Brain microvascular endothelial cell (primary cell): ENCODE measurements around the gene GRK3.
A peak's percentile ranks its signal among the peaks of the same experiment; 100 is the strongest.

Experiments used
- DNase-seq: peaks from one replicate; pipeline ENCODE4 v3.0.0-alpha.2; 2020
- H3K27ac ChIP-seq: fragments of 250-450 bp; sonication (Bioruptor Pico); 2 replicates; pipeline ENCODE4 v1.5.1; 2020; ENCODE audit warnings: mild to moderate bottlenecking, moderate library complexity
- H3K27me3 ChIP-seq: fragments of 250-450 bp; sonication (Bioruptor Pico); replicated peaks from 2 replicates; pipeline ENCODE4 v1.5.1; 2020; ENCODE audit warnings: mild to moderate bottlenecking
- H3K36me3 ChIP-seq: fragments of 250-450 bp; sonication (Bioruptor Pico); replicated peaks from 2 replicates; pipeline ENCODE4 v1.5.1; 2020; ENCODE audit warnings: mild to moderate bottlenecking
- H3K4me3 ChIP-seq: 2 replicates; pipeline ENCODE4 v1.5.1; 2011; ENCODE audit warnings: low read depth, mild to moderate bottlenecking, control low read depth, low read length, moderate library complexity
- in situ Hi-C: cut with HindIII; loops from 2 replicates; pipeline ENCODE4 v1.10.0; 2017; ENCODE audit warnings: low sequenced_read_pairs, low pct_ligation_motif_present
- TF ChIP-seq, protein P1 (sequence below): IDR thresholded peaks from 2 replicates; pipeline ENCODE4 v1.5.1; 2011; ENCODE audit warnings: low read depth, mild to moderate bottlenecking, moderate library complexity, low read length, control low read depth, inconsistent platforms; ENCODE audit errors: missing control alignments

Gene GRK3

DNA sequence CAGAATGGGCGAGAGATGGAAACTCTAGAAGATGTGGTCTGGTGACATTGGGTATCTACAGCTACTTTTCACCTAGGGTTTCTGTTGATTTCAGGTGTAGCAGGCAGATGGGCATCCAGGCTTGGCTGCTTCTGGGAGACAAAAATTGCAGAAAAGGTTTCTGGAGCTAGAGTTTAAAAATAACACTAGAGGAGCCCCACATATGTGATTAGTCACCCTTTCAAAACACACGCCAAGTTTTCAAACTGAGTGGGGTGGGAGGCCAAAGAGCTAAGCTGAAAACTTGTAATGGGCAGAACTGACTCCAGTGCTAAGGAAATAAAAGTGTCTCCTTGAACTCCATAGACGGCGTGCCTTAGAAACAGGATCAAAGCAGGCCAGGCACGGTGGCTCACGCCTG lies 80.8 kb downstream of the GRK3 start:
- TF ChIP-seq, protein P1, sequence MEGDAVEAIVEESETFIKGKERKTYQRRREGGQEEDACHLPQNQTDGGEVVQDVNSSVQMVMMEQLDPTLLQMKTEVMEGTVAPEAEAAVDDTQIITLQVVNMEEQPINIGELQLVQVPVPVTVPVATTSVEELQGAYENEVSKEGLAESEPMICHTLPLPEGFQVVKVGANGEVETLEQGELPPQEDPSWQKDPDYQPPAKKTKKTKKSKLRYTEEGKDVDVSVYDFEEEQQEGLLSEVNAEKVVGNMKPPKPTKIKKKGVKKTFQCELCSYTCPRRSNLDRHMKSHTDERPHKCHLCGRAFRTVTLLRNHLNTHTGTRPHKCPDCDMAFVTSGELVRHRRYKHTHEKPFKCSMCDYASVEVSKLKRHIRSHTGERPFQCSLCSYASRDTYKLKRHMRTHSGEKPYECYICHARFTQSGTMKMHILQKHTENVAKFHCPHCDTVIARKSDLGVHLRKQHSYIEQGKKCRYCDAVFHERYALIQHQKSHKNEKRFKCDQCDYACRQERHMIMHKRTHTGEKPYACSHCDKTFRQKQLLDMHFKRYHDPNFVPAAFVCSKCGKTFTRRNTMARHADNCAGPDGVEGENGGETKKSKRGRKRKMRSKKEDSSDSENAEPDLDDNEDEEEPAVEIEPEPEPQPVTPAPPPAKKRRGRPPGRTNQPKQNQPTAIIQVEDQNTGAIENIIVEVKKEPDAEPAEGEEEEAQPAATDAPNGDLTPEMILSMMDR = no peak
- Histone ChIP-seq H3K27me3 (no peaks in the 10 kb centered on the region), H3K4me3 (no peak overlapping the region), H3K36me3 (no peaks in the 10 kb centered on the region), H3K27ac (no peak overlapping the region)
- DNase-seq = peak; percentile 34
- in situ Hi-C loops = no loop called here

DNA sequence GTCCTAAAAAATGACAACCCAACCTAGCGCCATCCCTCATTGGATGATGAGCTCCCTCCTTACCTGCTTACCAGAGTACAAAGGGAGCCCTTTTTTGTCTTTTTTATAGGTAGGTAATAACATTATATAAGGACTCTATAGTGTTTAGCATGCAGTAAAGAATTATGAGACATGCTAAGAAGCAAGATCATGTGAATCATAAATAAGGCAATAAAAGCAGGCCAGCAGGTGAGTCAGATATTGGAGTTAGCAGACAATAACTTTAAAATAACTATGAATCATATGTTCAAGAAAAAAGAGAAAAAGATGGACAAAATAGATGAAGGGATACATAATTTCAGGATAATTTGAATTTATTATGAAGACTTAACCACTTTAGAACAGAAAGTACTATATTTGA lies 81.5 kb downstream of the GRK3 start:
- H3K36me3 ChIP-seq = no peaks in the 10 kb centered on the region
- in situ Hi-C loops = no loop called here

DNA sequence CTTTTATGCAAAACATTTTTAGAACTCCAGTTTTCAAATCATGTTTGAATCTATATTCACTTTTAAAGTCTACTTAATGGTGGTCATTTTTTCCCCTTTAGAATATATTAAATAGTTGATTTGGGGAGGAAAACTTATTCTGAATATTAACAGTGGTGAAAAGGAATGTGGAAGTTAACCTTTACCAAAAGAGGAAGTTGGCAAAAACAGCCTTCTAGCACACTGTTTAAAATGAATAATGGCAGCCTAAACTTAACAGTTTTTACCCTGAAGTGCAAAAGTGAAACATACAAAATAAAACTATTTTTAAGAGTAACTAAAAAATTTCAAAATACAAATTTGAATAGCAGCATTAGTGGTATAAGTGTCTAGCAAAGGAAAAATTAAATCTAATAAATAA lies 86.4 kb downstream of the GRK3 start:
- Histone ChIP-seq H3K36me3 (no peaks in the 10 kb centered on the region), H3K27ac (no peak overlapping the region), H3K27me3 (no peaks in the 10 kb centered on the region), H3K4me3 (no peak overlapping the region)
- in situ Hi-C loops = no loop called here
- TF ChIP-seq, protein P1 = no peak
- DNase-seq = no peak

More for the DNA sequence above, 81.5 kb downstream of the GRK3 start:
- TF ChIP-seq, protein P1 = no peak
- DNase-seq = no peak
- Histone ChIP-seq H3K27ac (no peak overlapping the region), H3K27me3 (no peaks in the 10 kb centered on the region), H3K4me3 (no peak overlapping the region)

DNA sequence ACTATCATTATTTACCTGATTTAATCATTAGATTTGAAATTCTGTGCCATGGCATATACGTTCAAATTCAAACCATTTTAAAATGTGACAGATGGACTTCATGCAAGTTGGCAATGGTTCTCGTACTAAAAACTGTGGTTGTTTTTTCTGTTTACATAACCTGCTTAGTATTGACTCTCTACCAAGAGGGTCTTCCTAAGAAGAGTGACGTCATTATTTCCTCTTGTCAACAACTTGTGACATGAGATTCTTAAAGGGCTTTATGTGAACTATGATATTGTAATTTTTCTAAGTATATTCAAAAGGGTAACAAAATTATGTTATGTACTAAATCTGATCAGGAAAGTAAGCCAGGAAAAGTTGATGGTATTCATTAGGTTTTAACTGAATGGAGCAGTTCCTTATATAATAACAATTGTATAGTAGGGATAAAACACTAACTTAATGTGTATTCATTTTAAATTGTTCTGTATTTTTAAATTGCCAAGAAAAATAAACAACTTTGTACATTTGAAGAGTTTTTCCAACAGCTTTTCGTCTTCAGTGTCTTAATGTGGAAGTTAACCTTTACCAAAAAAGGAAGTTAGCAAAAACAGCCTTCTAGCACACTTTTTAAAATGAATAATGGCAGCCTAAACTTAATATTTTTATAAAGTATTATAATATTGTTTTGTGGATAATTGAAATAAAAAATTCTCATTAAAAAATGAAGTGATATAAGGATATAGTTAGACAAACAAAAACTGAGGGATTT lies 87.0 kb downstream of the GRK3 start:
- H3K27ac ChIP-seq = no peak overlapping the region
- no peak for DNase-seq

DNA sequence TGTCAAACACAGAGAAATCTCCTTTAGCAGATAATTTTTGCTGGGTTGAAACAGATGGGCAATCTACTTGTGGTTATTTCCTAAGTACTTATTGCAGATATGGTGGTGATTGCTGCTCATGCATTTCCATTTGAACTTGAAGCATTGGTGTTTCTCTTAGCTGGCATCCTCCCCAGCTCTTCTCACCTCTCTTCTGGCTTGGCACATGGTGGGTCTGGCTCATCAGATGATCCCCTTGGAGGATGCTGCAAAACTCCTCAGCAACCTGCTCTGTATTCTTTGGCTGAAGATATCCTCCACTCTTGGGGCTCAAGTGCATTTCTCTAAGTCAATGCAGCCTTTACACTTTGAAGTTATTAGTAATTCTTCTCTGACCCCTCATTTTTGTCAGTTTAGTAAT lies 90.2 kb downstream of the GRK3 start:
- in situ Hi-C loops = no loop called here
- H3K27me3 ChIP-seq = no peaks in the 10 kb centered on the region
- H3K36me3 ChIP-seq = no peaks in the 10 kb centered on the region
- no peak for DNase-seq
- no peak overlapping the region for H3K27ac ChIP-seq
- no peak overlapping the region for H3K4me3 ChIP-seq
- TF ChIP-seq, protein P1 = no peak

More for the DNA sequence above, 87.0 kb downstream of the GRK3 start:
- no peak overlapping the region for H3K4me3 ChIP-seq
- TF ChIP-seq, protein P1 = no peak
- no peaks in the 10 kb centered on the region for H3K36me3 ChIP-seq
- no peaks in the 10 kb centered on the region for H3K27me3 ChIP-seq
- in situ Hi-C loops = no loop called here

DNA sequence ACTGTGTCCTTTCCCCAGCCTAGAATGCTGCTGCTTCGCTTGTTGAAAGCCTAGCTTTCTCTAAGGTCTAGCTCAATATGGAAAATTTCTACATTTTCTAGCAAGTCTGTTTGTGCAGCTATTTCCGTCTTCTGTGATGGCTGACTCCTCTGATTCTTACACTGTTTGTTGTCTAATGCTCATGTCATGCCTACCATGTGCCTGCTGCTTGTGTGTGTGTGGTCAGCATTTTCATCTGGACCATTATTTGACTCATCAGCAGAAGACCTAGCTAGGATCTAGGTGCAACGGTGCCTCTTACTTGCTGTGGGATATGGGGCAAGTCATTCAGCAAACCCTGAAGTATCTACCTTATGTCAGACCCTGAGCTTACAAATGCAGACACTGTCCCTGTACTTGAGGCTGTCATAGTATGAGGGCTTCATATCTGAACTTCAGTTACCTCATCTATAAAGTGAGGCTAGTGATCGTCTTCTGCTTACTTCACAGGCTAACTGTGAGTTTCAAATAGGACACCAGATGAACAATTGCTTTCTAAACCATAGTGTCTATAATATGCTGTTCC lies 91.0 kb downstream of the GRK3 start:
- H3K4me3 ChIP-seq = no peak overlapping the region
- in situ Hi-C loops = no loop called here
- H3K27ac ChIP-seq = no peak overlapping the region
- no peaks in the 10 kb centered on the region for H3K27me3 ChIP-seq
- DNase-seq = no peak
- TF ChIP-seq, protein P1 = no peak
- H3K36me3 ChIP-seq = no peaks in the 10 kb centered on the region
